Measurements from ENCODE around the gene TPRKB. TPM values are rescaled to one million over a fixed set of nuclear protein-coding genes. Genes with fewer than 3 reads are reported as not detected.
"Not testable (repeated sequence)": the region's sequence is repeated elsewhere in the genome, so short reads cannot be mapped to it uniquely, and the experiment has no call there.

Gene TPRKB
- total RNA-seq, 1 experiment from 2014 or later = 44.7 TPM

DNA sequence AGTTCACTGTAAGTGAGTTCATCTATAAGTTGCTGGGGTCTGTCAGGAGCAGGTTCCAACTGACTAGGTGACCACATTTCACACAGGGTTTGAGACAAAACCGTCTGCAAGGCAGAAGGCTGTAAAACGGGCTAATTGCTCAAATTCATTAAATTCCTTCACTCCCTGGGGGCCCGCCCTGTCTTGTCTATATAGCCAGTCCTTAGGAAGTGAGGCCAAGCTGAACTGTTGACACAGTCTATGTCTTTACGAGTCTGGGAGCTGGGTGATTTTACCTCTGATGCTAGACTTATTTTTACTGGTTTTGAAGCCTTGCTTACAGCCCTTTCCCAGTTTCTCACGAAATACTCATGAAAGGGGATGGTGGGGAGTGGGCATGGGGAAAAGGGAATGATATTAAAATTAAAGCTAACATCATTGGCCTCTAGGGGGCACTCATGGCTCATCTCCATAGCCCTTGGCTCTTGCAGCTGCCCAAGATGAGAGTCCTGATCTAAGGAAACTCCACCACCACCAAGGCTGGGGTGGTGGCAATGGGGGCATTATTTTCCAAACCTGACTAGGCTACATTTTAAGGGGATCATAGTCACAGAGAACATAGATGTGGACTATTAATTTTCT, 57.1 kb downstream of the TPRKB start:
- H3K9ac ChIP-seq (ENCODE audit: extremely low read depth, insufficient read length, low read length); H2BK5ac ChIP-seq (ENCODE audit: insufficient read length, low read length); H3K79me1 ChIP-seq (ENCODE audit: insufficient read depth, low read depth, low read length, poor library complexity, severe bottlenecking); H3K4me3 Mint-ChIP-seq; H3T11ph ChIP-seq (ENCODE audit: low read length); H4K8ac ChIP-seq (replicated peaks; ENCODE audit: insufficient read length, low read depth, low read length); H3K14ac ChIP-seq (ENCODE audit: insufficient read depth, low read length); H2BK120ac ChIP-seq (ENCODE audit: low read depth, low read length, poor library complexity, severe bottlenecking); H3K18ac ChIP-seq (ENCODE audit: insufficient read length, low read depth, low read length); H2AK5ac ChIP-seq (ENCODE audit: insufficient read length, low read length); H2BK12ac ChIP-seq (ENCODE audit: insufficient read length, low read depth, low read length); H3K9me3 Mint-ChIP-seq; H3K27ac ChIP-seq (ENCODE audit: insufficient read length, low read depth, low read length); H3K4me1 Mint-ChIP-seq; H4K20me1 ChIP-seq (ENCODE audit: control insufficient read depth, insufficient read depth, insufficient read length); H2AFZ ChIP-seq (ENCODE audit: low read length); H3K36me3 Mint-ChIP-seq (ENCODE audit: insufficient read depth in 1 of 3, low read depth in 3 of 3); H3K56ac ChIP-seq (ENCODE audit: insufficient read length, low read depth, low read length); H3K4me2 ChIP-seq (ENCODE audit: insufficient read depth, insufficient read length, low read length); H3K4ac ChIP-seq (ENCODE audit: low read depth, low read length); H3K79me2 ChIP-seq (ENCODE audit: insufficient read depth, low read length); H4K91ac ChIP-seq (ENCODE audit: insufficient read length, low read depth, low read length); H3K23me2 ChIP-seq (ENCODE audit: insufficient read length, low read depth, low read length, poor library complexity, severe bottlenecking); H3K9me3 ChIP-seq (ENCODE audit: control insufficient read depth, low read depth, low read length); H2BK20ac ChIP-seq (ENCODE audit: low read depth, low read length, poor library complexity, severe bottlenecking); H4K5ac ChIP-seq (ENCODE audit: insufficient read length, low read depth, low read length); H3K4me1 ChIP-seq (ENCODE audit: insufficient read depth, low read length); H3K27me3 ChIP-seq (ENCODE audit: insufficient read depth, low read length); H2BK15ac ChIP-seq (ENCODE audit: low read depth, low read length); H3K27ac Mint-ChIP-seq; H3K23ac ChIP-seq (ENCODE audit: insufficient read length, low read depth, low read length): not testable (repeated sequence)
- TF ChIP-seq, protein P1, sequence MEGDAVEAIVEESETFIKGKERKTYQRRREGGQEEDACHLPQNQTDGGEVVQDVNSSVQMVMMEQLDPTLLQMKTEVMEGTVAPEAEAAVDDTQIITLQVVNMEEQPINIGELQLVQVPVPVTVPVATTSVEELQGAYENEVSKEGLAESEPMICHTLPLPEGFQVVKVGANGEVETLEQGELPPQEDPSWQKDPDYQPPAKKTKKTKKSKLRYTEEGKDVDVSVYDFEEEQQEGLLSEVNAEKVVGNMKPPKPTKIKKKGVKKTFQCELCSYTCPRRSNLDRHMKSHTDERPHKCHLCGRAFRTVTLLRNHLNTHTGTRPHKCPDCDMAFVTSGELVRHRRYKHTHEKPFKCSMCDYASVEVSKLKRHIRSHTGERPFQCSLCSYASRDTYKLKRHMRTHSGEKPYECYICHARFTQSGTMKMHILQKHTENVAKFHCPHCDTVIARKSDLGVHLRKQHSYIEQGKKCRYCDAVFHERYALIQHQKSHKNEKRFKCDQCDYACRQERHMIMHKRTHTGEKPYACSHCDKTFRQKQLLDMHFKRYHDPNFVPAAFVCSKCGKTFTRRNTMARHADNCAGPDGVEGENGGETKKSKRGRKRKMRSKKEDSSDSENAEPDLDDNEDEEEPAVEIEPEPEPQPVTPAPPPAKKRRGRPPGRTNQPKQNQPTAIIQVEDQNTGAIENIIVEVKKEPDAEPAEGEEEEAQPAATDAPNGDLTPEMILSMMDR (conservative IDR thresholded peaks at IDR 0.05) = peak; percentile 78
- no CpG with 5 or more reads among the region's 5 CpGs for WGBS (ENCODE audit: extremely low coverage, insufficient read length, low lambda C conversion rate)
- DNase-seq = peak; percentile 47
- H3K27me3 Mint-ChIP-seq (ENCODE audit: low read depth) = peaks cover 23% of the 10 kb centered on the region

Other genes with a start within 250 kb of the TPRKB start
- gene NAT8, start 94.9 kb downstream of the TPRKB start, total RNA-seq (2021) = not detected in 2 replicates
- 21.4 and 22.8 TPM in 2 replicates for gene DUSP11, start 42.8 kb upstream of the TPRKB start, total RNA-seq (2021)
- gene C2orf78, start 46.8 kb upstream of the TPRKB start, total RNA-seq (2021) = 0.07 and 0.09 TPM in 2 replicates
- gene STAMBP, start 91.6 kb upstream of the TPRKB start, total RNA-seq (2021) = 45.2 and 45.5 TPM in 2 replicates
- gene ACTG2, start 155.7 kb upstream of the TPRKB start, total RNA-seq (2021) = 1.4 and 1.5 TPM in 2 replicates
- gene DGUOK, start 189.5 kb upstream of the TPRKB start, total RNA-seq (2021) = 95.0 and 98.5 TPM in 2 replicates
- gene TET3, start 247.6 kb upstream of the TPRKB start, total RNA-seq (2021) = 21.8 and 24.7 TPM in 2 replicates

Measured in H9 (cell line).